ENCODE data around the gene PADI3.

Gene PADI3

DNA sequence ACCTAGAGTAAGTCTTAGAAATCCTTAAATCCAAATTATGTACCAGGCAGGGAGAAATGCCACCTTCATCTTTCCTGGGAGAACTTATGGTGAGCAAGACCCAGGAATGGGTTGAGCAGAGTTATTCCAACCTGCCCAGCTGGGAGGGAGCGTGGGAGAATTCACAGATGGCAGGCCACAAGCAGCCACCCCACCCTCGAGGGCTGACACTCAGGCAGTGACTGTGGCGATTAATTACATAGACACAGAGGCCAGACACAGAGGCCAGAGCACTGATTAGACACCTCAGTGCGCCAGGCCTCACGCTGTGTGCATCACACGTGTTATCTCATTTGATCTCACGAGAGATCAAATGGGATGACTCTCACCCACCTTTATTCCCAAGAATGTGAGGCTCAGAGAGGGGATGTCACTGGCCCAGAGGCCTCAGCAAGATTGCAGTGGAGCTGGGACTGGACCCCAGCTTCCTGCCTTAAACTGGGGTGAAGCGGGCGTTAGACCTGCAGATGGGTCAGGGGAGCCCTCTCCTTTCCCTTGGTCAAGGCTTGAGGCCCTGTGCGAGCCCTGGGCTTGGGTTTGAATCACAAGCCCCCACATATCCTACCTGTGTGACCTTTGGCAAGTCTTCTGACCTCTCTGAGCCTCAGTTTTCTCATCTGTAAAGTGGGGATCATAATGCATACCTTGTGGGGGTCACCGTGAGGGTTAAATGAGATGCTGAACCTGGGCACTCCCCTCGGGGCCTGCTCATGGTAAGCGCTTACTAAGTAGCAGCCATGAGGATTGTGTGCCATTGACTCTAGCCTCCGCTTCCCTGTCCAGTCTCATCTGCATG, 30.3 kb downstream of the PADI3 start:
- no peak for DNase-seq (ENCODE audit: low read depth, low spot score)
- no peak overlapping the region for H3K4me3 ChIP-seq
- H3K9me3 ChIP-seq (ENCODE audit: low read depth, low read length): no peaks in the 10 kb centered on the region
- H3K9ac ChIP-seq (ENCODE audit: insufficient read length): no peak overlapping the region
- TF ChIP-seq FOXP2 (optimal IDR thresholded peaks at IDR 0.05; ENCODE audit: control extremely low read depth, extremely low read length, insufficient read depth) (no peak), EZH2 (IDR thresholded peaks at IDR 0.05) (no peak), POLR2AphosphoS5 (IDR thresholded peaks at IDR 0.05; ENCODE audit: borderline replicate concordance, low read depth, low read length) (no peak)
- no peaks in the 10 kb centered on the region for H3K36me3 ChIP-seq (ENCODE audit: insufficient read depth, low read length)
- no peak overlapping the region for H3K27ac ChIP-seq

DNA sequence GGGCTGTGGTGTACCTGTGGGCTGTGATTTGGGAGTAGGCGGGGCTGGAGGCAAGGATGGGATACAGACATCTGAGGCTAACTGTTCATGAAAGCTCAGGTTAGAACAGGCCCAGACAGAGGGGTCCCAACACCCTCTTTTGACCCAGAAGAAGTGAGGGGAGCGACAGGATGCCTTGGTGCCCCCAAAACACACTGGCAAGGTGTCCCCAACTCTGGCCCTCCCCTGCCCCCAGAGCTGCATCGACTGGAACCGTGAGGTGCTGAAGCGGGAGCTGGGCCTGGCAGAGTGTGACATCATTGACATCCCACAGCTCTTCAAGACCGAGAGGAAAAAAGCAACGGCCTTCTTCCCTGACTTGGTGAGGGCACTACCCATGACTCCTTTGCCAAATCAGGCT, 31.5 kb downstream of the PADI3 start:
- H3K9me3 ChIP-seq (ENCODE audit: low read depth, low read length): no peaks in the 10 kb centered on the region
- no peaks in the 10 kb centered on the region for H3K36me3 ChIP-seq (ENCODE audit: insufficient read depth, low read length)
- no peak overlapping the region for H3K4me3 ChIP-seq
- H3K27ac ChIP-seq: no peak overlapping the region
- H3K9ac ChIP-seq (ENCODE audit: insufficient read length): no peak overlapping the region
- TF ChIP-seq FOXP2 (optimal IDR thresholded peaks at IDR 0.05; ENCODE audit: control extremely low read depth, extremely low read length, insufficient read depth): no peak
- no peak for TF ChIP-seq POLR2AphosphoS5 (IDR thresholded peaks at IDR 0.05; ENCODE audit: borderline replicate concordance, low read depth, low read length)
- TF ChIP-seq EZH2 (IDR thresholded peaks at IDR 0.05): no peak
- no peak for DNase-seq (ENCODE audit: low read depth, low spot score)

DNA sequence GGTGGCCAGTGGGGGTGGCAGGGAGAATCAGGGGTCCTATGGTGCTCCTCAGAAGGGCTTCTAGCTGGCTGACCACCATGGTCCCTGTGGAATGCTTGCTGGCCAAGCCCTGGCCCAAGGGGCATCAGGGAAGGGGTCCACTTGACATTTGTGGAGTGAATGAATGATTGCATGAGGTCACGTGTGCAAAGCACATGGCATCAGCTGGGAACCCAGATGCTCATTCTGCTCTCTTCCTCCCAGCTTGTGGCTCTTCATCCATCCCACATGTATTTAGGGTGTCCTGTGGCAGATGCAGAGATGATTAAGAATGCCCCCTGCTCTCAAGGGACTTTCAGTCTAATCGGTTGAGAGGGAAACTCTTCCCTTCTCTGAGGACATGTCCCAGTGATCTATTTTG, 32.0 kb downstream of the PADI3 start:
- Histone ChIP-seq H3K36me3 (ENCODE audit: insufficient read depth, low read length) (no peaks in the 10 kb centered on the region), H3K27ac (no peak overlapping the region), H3K9me3 (ENCODE audit: low read depth, low read length) (no peaks in the 10 kb centered on the region), H3K9ac (ENCODE audit: insufficient read length) (no peak overlapping the region), H3K4me3 (no peak overlapping the region)
- TF ChIP-seq POLR2AphosphoS5 (IDR thresholded peaks at IDR 0.05; ENCODE audit: borderline replicate concordance, low read depth, low read length) (no peak), FOXP2 (optimal IDR thresholded peaks at IDR 0.05; ENCODE audit: control extremely low read depth, extremely low read length, insufficient read depth) (no peak), EZH2 (IDR thresholded peaks at IDR 0.05) (no peak)
- DNase-seq (ENCODE audit: low read depth, low spot score): no peak

DNA sequence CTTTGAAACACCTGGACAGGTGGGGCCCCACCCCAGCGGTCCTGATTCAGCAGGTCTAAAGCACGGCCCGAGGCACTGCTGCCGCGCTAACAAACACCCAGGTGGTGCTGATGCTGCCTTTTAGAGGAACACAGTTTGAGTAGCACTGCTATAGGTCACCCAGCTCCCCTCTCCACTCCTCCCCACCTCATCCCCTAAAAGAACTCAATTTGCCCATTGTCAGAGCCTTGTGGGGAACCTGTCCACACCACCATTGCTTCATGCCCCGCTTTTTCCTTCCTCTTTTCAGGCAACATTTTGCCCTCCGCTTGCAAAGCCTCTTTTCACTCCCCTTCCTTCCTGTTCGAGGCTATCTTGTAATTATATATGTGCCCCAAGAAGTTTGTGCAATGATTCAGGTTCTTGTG, 32.9 kb downstream of the PADI3 start:
- no peak overlapping the region for H3K4me3 ChIP-seq
- H3K9ac ChIP-seq (ENCODE audit: insufficient read length): no peak overlapping the region
- no peak for DNase-seq (ENCODE audit: low read depth, low spot score)
- no peak for TF ChIP-seq EZH2 (IDR thresholded peaks at IDR 0.05)
- TF ChIP-seq FOXP2 (optimal IDR thresholded peaks at IDR 0.05; ENCODE audit: control extremely low read depth, extremely low read length, insufficient read depth): no peak
- no peak for TF ChIP-seq POLR2AphosphoS5 (IDR thresholded peaks at IDR 0.05; ENCODE audit: borderline replicate concordance, low read depth, low read length)
- H3K36me3 ChIP-seq (ENCODE audit: insufficient read depth, low read length): no peaks in the 10 kb centered on the region
- H3K27ac ChIP-seq: no peak overlapping the region
- no peaks in the 10 kb centered on the region for H3K9me3 ChIP-seq (ENCODE audit: low read depth, low read length)

DNA sequence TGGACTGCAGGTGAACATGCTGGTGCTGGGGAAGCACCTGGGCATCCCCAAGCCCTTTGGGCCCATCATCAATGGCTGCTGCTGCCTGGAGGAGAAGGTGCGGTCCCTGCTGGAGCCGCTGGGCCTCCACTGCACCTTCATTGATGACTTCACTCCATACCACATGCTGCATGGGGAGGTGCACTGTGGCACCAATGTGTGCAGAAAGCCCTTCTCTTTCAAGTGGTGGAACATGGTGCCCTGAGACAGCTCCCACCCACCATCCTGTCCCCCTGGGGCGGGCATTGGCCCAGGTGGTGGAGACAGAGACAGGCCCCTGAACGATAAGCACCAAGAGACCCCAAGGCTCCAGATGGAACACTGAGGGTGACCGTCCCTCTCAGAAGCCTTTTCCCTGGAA, 33.9 kb downstream of the PADI3 start:
- no peak for DNase-seq (ENCODE audit: low read depth, low spot score)
- H3K9me3 ChIP-seq (ENCODE audit: low read depth, low read length): no peaks in the 10 kb centered on the region
- no peak overlapping the region for H3K9ac ChIP-seq (ENCODE audit: insufficient read length)
- no peak overlapping the region for H3K27ac ChIP-seq
- no peaks in the 10 kb centered on the region for H3K36me3 ChIP-seq (ENCODE audit: insufficient read depth, low read length)
- TF ChIP-seq FOXP2 (optimal IDR thresholded peaks at IDR 0.05; ENCODE audit: control extremely low read depth, extremely low read length, insufficient read depth): no peak
- TF ChIP-seq EZH2 (IDR thresholded peaks at IDR 0.05): no peak
- no peak for TF ChIP-seq POLR2AphosphoS5 (IDR thresholded peaks at IDR 0.05; ENCODE audit: borderline replicate concordance, low read depth, low read length)
- no peak overlapping the region for H3K4me3 ChIP-seq

DNA sequence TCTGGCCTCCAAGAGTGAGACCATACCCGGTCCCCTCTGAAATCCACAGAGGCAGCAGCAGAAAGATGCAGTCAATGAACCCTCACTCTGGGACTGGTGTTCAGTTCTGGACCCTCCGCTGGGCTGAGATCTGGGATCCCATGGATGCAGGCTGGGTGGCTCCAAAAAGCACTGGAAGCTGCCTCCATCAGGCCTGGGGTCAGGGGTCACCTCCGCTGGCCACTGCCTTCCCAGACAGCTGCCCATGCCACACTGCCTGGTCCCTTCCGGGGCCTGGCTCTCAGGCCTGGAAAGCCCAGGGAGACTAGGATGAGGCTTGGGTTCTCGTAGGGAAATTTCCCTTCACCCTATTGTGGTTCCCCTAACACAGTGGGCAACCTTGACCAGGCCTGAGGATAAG, 37.7 kb downstream of the PADI3 start:
- Histone ChIP-seq H3K9ac (ENCODE audit: insufficient read length) (no peak overlapping the region), H3K36me3 (ENCODE audit: insufficient read depth, low read length) (no peaks in the 10 kb centered on the region), H3K4me3 (no peak overlapping the region), H3K27ac (no peak overlapping the region), H3K9me3 (ENCODE audit: low read depth, low read length) (no peaks in the 10 kb centered on the region)
- TF ChIP-seq EZH2 (IDR thresholded peaks at IDR 0.05) (no peak), FOXP2 (optimal IDR thresholded peaks at IDR 0.05; ENCODE audit: control extremely low read depth, extremely low read length, insufficient read depth) (no peak), POLR2AphosphoS5 (IDR thresholded peaks at IDR 0.05; ENCODE audit: borderline replicate concordance, low read depth, low read length) (no peak)
- no peak for DNase-seq (ENCODE audit: low read depth, low spot score)

DNA sequence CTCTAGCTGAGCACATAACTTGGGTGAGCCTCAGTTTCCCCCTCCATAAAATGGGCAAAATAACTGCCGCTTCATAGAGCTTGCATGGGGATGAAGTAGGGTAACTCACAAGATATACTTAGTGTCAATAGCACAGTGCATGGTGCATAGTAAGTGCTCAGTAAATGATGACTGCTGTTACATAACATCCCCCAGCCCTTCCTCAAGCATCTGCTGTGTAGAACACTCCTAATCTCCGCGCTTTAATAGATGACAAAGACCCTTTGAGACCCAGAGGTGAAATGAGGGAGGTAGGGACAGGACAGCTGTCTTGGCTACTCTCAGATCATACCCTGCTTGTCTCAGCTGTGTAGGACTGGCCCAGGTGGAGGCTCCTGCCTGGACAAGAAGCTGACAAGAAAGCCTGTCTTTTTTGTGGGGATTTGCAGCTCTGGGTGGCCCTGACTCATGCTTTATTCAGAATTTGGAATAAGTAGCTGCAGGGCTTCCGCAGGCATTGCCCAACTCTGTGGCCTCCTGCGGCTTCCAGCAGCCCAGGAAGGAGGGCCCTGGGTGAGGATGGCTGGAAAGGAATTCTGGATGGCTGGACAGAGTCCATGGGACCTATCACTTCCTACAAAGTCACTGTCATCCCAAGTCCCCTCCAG, 38.4 kb downstream of the PADI3 start:
- TF ChIP-seq EZH2 (IDR thresholded peaks at IDR 0.05) (no peak), FOXP2 (optimal IDR thresholded peaks at IDR 0.05; ENCODE audit: control extremely low read depth, extremely low read length, insufficient read depth) (no peak), POLR2AphosphoS5 (IDR thresholded peaks at IDR 0.05; ENCODE audit: borderline replicate concordance, low read depth, low read length) (no peak)
- Histone ChIP-seq H3K9me3 (ENCODE audit: low read depth, low read length) (no peaks in the 10 kb centered on the region), H3K4me3 (no peak overlapping the region), H3K9ac (ENCODE audit: insufficient read length) (no peak overlapping the region), H3K36me3 (ENCODE audit: insufficient read depth, low read length) (no peaks in the 10 kb centered on the region), H3K27ac (peak overlapping the region; percentile 12)
- peak; percentile 26 for DNase-seq (ENCODE audit: low read depth, low spot score)

DNA sequence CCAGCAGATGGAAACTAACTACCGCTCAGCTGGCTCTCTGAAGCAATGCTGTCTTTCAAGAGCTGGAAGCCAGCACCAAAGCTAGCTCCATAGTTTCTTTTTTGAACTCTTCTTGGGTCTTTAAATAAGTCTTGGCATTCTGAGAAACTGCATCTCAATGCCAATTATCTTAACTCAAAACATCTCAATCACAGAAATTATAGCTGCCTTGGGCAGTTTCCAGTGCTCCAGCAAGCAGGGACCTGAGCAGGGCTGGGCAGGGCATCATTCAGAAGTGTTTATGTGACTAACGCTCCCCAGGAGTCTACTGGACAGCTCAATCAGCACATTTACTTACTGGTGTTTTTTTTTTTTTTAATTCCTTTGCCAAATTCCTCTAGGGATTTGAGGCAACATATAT, 40.8 kb downstream of the PADI3 start:
- Histone ChIP-seq H3K9me3 (ENCODE audit: low read depth, low read length) (no peaks in the 10 kb centered on the region), H3K36me3 (ENCODE audit: insufficient read depth, low read length) (no peaks in the 10 kb centered on the region), H3K9ac (ENCODE audit: insufficient read length) (no peak overlapping the region), H3K27ac (peak overlapping the region; percentile 30; the same call in 1 of the 2 replicates), H3K4me3 (no peak overlapping the region; the same call in 1 of the 2 replicates)
- TF ChIP-seq EZH2 (IDR thresholded peaks at IDR 0.05): no peak
- no peak for TF ChIP-seq FOXP2 (optimal IDR thresholded peaks at IDR 0.05; ENCODE audit: control extremely low read depth, extremely low read length, insufficient read depth)
- no peak for TF ChIP-seq POLR2AphosphoS5 (IDR thresholded peaks at IDR 0.05; ENCODE audit: borderline replicate concordance, low read depth, low read length)
- no peak for DNase-seq (ENCODE audit: low read depth, low spot score)
